D721Med (cell line): Measurements from ENCODE around the gene ZMIZ1.

ENCODE experiments used
- DNase-seq: peaks from one replicate; pipeline ENCODE4 v3.0.0; 2011; ENCODE audit warnings: low spot score; ENCODE audit not compliant: insufficient read length
- FAIRE-seq: peaks from 2 replicates; lab custom pipeline; 2011; peaks lifted over from hg19 to GRCh38; lab: Jason Lieb, UNC
- CTCF ChIP-seq: IDR thresholded peaks from 2 replicates; pipeline ENCODE4 v1.5.1; 2012; ENCODE audit warnings: mild to moderate bottlenecking, control low read depth; ENCODE audit not compliant: insufficient read depth; ENCODE audit errors: missing control alignments

The ZMIZ1 gene

GRCh38 chr10:79168210-79168609, 99.4 kb downstream of the ZMIZ1 start:
- FAIRE-seq (no peak), DNase-seq (no peak)
- TF ChIP-seq CTCF: no peak

GRCh38 chr10:79170226-79170752, 101.5 kb downstream of the ZMIZ1 start:
- no peak for TF ChIP-seq CTCF
- no peak for FAIRE-seq
- DNase-seq: no peak

DNA sequence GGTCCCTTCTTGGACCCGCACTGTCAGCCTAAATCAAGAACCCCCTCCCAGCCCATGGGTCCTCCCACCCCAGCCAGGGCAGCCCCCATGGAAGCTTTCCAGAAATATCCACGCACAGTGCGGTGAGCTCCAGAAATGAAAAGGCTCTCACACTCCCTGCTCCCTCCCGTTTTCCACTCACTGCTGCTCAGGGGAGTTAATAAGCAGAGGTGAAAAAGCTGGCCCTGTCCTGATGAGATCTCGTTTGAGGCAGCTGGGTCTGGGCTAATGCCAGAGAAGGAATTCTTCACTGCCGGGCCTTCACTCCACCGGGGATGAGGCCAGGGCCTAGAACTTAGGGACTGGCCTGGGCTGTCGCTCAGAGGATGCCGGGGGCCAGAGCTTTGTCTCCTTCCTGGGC, 102.2 kb downstream of the ZMIZ1 start:
- FAIRE-seq: no peak

DNA sequence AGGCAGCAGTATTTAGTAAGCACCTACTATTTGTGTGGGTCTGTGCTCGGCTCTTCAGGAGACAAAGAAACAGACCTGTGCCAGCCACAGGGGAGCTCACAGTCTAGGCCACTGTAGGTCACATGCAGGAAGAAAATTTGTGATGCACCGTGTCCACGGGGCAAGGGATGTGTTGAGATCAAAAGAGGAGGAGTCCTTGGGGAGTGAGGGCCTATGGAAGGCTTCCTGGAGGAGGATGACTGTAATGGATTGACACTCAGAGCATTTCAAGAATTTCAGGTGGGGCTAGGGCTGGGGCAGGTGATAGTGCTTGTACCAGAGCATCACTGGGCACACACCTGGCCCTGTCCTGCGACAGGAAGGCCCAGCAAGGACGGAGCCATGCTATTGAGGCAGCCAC, 102.7 kb downstream of the ZMIZ1 start:
- DNase-seq (no peak), FAIRE-seq (no peak)
- TF ChIP-seq CTCF: no peak

More for the DNA sequence above, 102.2 kb downstream of the ZMIZ1 start:
- no peak for DNase-seq
- no peak for TF ChIP-seq CTCF

DNA sequence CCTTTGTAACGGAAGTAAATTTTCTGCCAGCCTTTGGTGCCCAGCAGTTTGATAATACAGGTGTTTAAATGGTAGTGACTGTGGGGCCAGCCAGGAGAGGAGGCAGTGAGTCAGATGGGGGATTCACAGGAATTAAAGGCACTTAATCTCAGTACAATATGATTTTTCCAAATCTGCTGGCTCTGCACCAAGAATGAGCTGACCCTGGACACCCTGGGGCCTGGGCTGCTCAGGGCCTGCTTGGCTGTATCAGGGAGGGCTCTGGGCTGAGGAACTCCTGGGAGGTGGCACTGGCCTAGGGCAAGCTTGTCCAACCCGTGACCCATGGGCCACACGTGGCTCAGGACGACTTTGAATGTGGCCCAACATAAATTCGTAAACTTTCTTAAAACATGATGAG, 104.1 kb downstream of the ZMIZ1 start:
- no peak for TF ChIP-seq CTCF
- no peak for DNase-seq
- no peak for FAIRE-seq

DNA sequence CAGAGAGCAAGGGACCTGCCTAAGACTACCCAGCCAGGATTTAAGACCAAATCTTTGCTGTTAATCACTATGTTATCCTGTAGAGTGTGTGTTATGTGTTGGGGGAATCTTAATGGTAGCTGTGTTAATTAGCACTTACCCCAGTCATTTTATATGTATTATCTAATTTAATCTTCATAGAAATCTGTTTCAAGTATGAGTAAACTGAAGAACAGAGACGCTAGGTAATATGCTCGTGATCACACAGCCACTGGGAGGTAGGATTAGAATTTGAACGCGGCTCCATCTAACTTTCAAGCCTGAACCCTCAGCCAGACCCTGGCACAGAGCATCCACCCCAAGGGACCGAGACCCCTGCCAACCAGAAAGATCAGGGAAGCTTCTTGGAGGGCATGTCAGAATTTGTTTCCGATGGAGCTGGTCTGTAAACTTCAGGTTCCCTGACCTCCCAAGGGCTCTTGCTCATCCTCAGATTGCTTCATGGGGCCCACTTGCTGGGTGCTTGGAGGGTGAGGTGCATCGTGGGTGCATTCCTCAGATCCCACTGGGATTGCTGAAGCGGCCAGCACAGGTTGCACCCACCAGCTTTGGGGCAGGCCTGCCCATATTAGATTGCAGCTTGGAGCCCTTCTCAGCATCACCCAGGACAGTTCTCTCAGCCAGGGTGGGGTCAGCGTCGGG, 105.0 kb downstream of the ZMIZ1 start:
- TF ChIP-seq CTCF: no peak
- DNase-seq (no peak), FAIRE-seq (no peak)

- DNase-seq (no peak), FAIRE-seq (no peak)
- no peak for TF ChIP-seq CTCF
Observed at GRCh38 chr10:79176052-79176501, 107.3 kb downstream of the ZMIZ1 start.
